K562 (cell line): ENCODE data around the gene ZNF546. TPM values are rescaled to one million over a fixed set of nuclear protein-coding genes. Genes with fewer than 3 reads are reported as not detected.
A peak's percentile ranks its signal among the peaks of the same experiment; 100 is the strongest.

ENCODE experiments used
- ATAC-seq: fragments of 200-7000 bp; cut with Tn5 transposase; 3 replicates; pipeline ENCODE4 v1.9.1; 2020; ENCODE audit warnings: moderate library complexity
- BruUV-seq: library from RNA; stranded (reverse); fragments of 400-500 nt; replicated peaks from 2 replicates; lab custom pipeline; 2021; lab: Mats Ljungman, UMichigan
- CTCF ChIA-PET: fragments of 300-600 bp; formaldehyde crosslinking; extraction: SDS; loops from one replicate; lab custom pipeline; 2021; ENCODE audit warnings: low intra/inter-chr PET ratio; lab: Yijun Ruan, JAX
- POLR2A ChIA-PET: fragments of 300-600, 350-650 bp; sonication (Branson Sonifier 250); formaldehyde crosslinking; extraction: SDS; loops from one replicate; lab custom pipeline; 2021; ENCODE audit warnings: antibody characterized with exemption, inconsistent platforms; lab: Yijun Ruan, JAX
- DNase-seq, 4 experiments: peaks; one replicate each; pipeline versions ENCODE4 v3.0.0 to v3.0.0-alpha.2; 2011 to 2018; ENCODE audit warnings: low spot score in 3 of 4, mixed read lengths in 3 of 4; ENCODE audit errors: extremely low read depth in 1 of 4
- FAIRE-seq: peaks from 2 replicates; lab custom pipeline; 2011; peaks lifted over from hg19 to GRCh38; lab: Jason Lieb, UNC
- H2AFZ ChIP-seq: 2 replicates; pipeline ENCODE4 v1.6.0; 2011; ENCODE audit warnings: low read depth, low read length, control low read depth, inconsistent platforms
- H3K27ac ChIP-seq: fragments of 200-600 bp; 3 replicates; pipeline ENCODE4 v1.8.0; 2011; ENCODE audit warnings: low read depth, mild to moderate bottlenecking, control low read depth, inconsistent platforms, low read length, moderate library complexity, mixed read lengths; ENCODE audit errors: extremely low read depth
- H3K27me3 ChIP-seq, 2 experiments: fragments of 300-600 bp in 1 of 2; 2 replicates in 1 of 2; 3 replicates in 1 of 2; pipeline versions ENCODE4 v1.6.0 to v1.8.0; 2011; ENCODE audit warnings: inconsistent platforms in 2 of 2, low read length in 2 of 2, mild to moderate bottlenecking in 1 of 2, mixed read lengths in 1 of 2, moderate library complexity in 1 of 2; ENCODE audit not compliant: control insufficient read depth in 2 of 2, insufficient read depth in 2 of 2
- H3K36me3 ChIP-seq: fragments of 300-600 bp; 3 replicates; pipeline ENCODE4 v1.8.0; 2011; ENCODE audit warnings: mild to moderate bottlenecking, low read length, inconsistent platforms; ENCODE audit not compliant: control insufficient read depth, insufficient read depth
- H3K4me1 ChIP-seq, 2 experiments: fragments of 200-600 bp in 1 of 2; replicated peaks in 1 of 2; 2 replicates in 1 of 2; 3 replicates in 1 of 2; pipeline versions ENCODE4 v1.5.1 to v1.8.0; 2011; ENCODE audit warnings: inconsistent platforms in 2 of 2, low read length in 2 of 2, mild to moderate bottlenecking in 1 of 2, mixed read lengths in 1 of 2, moderate library complexity in 1 of 2; ENCODE audit not compliant: control insufficient read depth in 2 of 2, insufficient read depth in 2 of 2
- H3K4me2 ChIP-seq: 2 replicates; pipeline ENCODE4 v1.6.1; 2011; ENCODE audit warnings: low read length, control low read depth, inconsistent platforms, mixed read lengths; ENCODE audit not compliant: insufficient read depth
- H3K4me3 ChIP-seq: fragments of 200-600 bp; sonication (generic), shearing (Covaris generic); 2 replicates; pipeline ENCODE4 v1.5.1; 2016; ENCODE audit warnings: control low read depth, inconsistent platforms
- H3K79me2 ChIP-seq: fragments of 200-600 bp; 3 replicates; pipeline ENCODE4 v1.8.0; 2011; ENCODE audit warnings: low read length, inconsistent platforms; ENCODE audit not compliant: control insufficient read depth, insufficient read depth
- H3K9ac ChIP-seq, 2 experiments: 2 replicates each; pipeline versions ENCODE4 v1.6.0 to v1.6.1; 2011; ENCODE audit warnings: low read depth in 2 of 2, low read length in 2 of 2, control low read depth in 1 of 2, inconsistent platforms in 1 of 2, mild to moderate bottlenecking in 1 of 2, mixed read lengths in 1 of 2; ENCODE audit not compliant: insufficient read depth in 1 of 2
- H3K9me1 ChIP-seq: one replicate; pipeline ENCODE4 v1.6.0; 2011; ENCODE audit warnings: inconsistent platforms, mild to moderate bottlenecking, low read length, moderate library complexity; ENCODE audit not compliant: control insufficient read depth, insufficient read depth
- H3K9me3 ChIP-seq: replicated peaks from 2 replicates; pipeline ENCODE4 v1.5.1; 2011; ENCODE audit warnings: low read depth, low read length, inconsistent platforms; ENCODE audit not compliant: control insufficient read depth, insufficient read depth
- H4K20me1 ChIP-seq: replicated peaks from 2 replicates; pipeline ENCODE4 v1.6.1; 2011; ENCODE audit warnings: low read length, inconsistent platforms, mixed read lengths; ENCODE audit not compliant: control insufficient read depth, insufficient read depth
- CBX5 ChIP-seq: IDR thresholded peaks from 2 replicates; pipeline ENCODE4 v1.6.1; 2014; ENCODE audit warnings: low read depth, borderline replicate concordance
- CREB3L1 ChIP-seq: fragments of 450-650 bp; IDR thresholded peaks from 2 replicates; pipeline ENCODE4 v1.6.1; 2014; ENCODE audit warnings: low read depth, mild to moderate bottlenecking, moderate library complexity, borderline replicate concordance
- ETS2 ChIP-seq: IDR thresholded peaks from 2 replicates; pipeline ENCODE4 v1.6.1; 2016; ENCODE audit warnings: borderline replicate concordance, missing genetic modification characterization, mild to moderate bottlenecking, moderate library complexity, missing compliant biosample characterization; ENCODE audit not compliant: poor library complexity, severe bottlenecking
- ETV1 ChIP-seq: fragments of 450-650 bp; conservative IDR thresholded peaks from 2 replicates; pipeline ENCODE4 v1.6.1; 2016; ENCODE audit warnings: missing genetic modification characterization, control low read depth, low read depth, missing compliant biosample characterization
- NCOR1 ChIP-seq: fragments of 450-650 bp; IDR thresholded peaks from 2 replicates; pipeline ENCODE4 v1.6.1; 2016; ENCODE audit warnings: mild to moderate bottlenecking, moderate library complexity
- THRA ChIP-seq: fragments of 450-650 bp; IDR thresholded peaks from 2 replicates; pipeline ENCODE4 v1.6.1; 2017; ENCODE audit warnings: mild to moderate bottlenecking, moderate library complexity
- WGBS: fragments of 100-300 bp; shearing (Covaris generic); methylation state at CpG from one replicate; pipeline ENCODE4 v1.1.6; 2016; ENCODE audit warnings: low coverage, mixed read lengths; ENCODE audit not compliant: insufficient coverage; ENCODE audit errors: missing lambda C conversion rate; 5-methylcytosine and 5-hydroxymethylcytosine counted together
- in situ Hi-C: fragments of 300-500 bp; cut with MboI; formaldehyde crosslinking; loops from 4 replicates; pipeline ENCODE4 v1.15.0; 2018; ENCODE audit warnings: inconsistent platforms, mixed read lengths
- intact Hi-C: fragments of 100-400 bp; cut with micrococcal nuclease; formaldehyde crosslinking; loops from 2 replicates; pipeline ENCODE4 v1.14.2; 2022
- polyA plus RNA-seq, 8 experiments: library from polyadenylated mRNA; depleted of rRNA in 4 of 8; stranded (reverse) in 5 of 8; unstranded in 3 of 8; fragments of >200 nt; fragmentation: Nextera tagmentation in 2 of 8; fragmentation: Illumina TruSeq in 1 of 8; extraction: Ambion mirVana in 2 of 8; extraction: Trizol in 1 of 8; gene quantifications; 2 replicates each; pipeline versions ENCODE4 v1.2.1 to v1.2.3, GENCODE V29; 2011 to 2014; ENCODE audit warnings: inconsistent platforms in 1 of 8, missing spikeins in 1 of 8
- total RNA-seq, 7 experiments: library from RNA; depleted of rRNA in 6 of 7; stranded (reverse); fragments of >200 nt in 6 of 7; fragmentation: Illumina TruSeq in 2 of 7; extraction: Trizol in 2 of 7; gene quantifications; 2 replicates each; pipeline versions ENCODE4 v1.2.1 to v1.2.3, GENCODE V29; 2011 to 2021; ENCODE audit warnings: low replicate concordance in 1 of 7

ZNF546 gene
- total and polyA plus RNA-seq, 9 of the 15 experiments (the other 6 are each of a cell fraction or from before 2014, with no cell fraction given) = 0.73 to 5.1 (median 2.2) TPM

GRCh38 chr19:40053491-40053890 lies 56.6 kb downstream of the ZNF546 start (continued):
- TF ChIP-seq CREB3L1 = no peak
- TF ChIP-seq NCOR1 = no peak
- no peak for TF ChIP-seq ETS2 (tag)
- TF ChIP-seq, all 486 proteins: peak for 0

- in situ Hi-C loops = no loop called here
- Histone ChIP-seq H3K9ac (no peak overlapping the region), H3K27me3 (no peaks in the 10 kb centered on the region), H3K27ac (no peak overlapping the region), H3K79me2 (peaks cover 12% of the 10 kb centered on the region), H3K4me3 (peak overlapping the region; percentile 64), H3K9me3 (peaks cover 5% of the 10 kb centered on the region; the same call in 1 of the 2 replicates), H2AFZ (peak overlapping the region; percentile 34), H3K9me1 (no peaks in the 10 kb centered on the region), H3K4me1 (peaks cover 0 to 5% of the 10 kb centered on the region in 2 experiments; a peak in 2 of 5 replicates), H3K4me2 (peak overlapping the region; percentile 96), H3K36me3 (0 out of 3 replicates have a peak, but pooled peaks cover 4% of the 10 kb centered on the region), H4K20me1 (no peaks in the 10 kb centered on the region)
- ATAC-seq (0 out of 3 replicates have a peak, but pooled peaks have one; percentile 25), DNase-seq (peak in 1 of 4 experiments; percentile 28), FAIRE-seq (no peak)
- TF ChIP-seq ETV1 = 0 out of 2 replicates have a peak, but pooled peaks have one; percentile 5
- no peak for TF ChIP-seq CBX5
- TF ChIP-seq THRA = no peak
- WGBS = 21% methylated on average over 9 of the region's 9 CpGs
- CTCF ChIA-PET = no interaction called here
- POLR2A ChIA-PET = no interaction called here
- BruUV-seq = no TSS peak
- intact Hi-C loops = no loop called here
These were observed 57.8 kb downstream of the ZNF546 start for GRCh38 chr19:40054632-40055031.
